NT2/D1 (cell line): ENCODE data around the gene BEX2.

Source experiments
- SUZ12 ChIP-seq: IDR thresholded peaks from 2 replicates; pipeline ENCODE4 v1.6.1; 2011; ENCODE audit not compliant: insufficient read length, insufficient read depth; ENCODE audit errors: extremely low read depth
- YY1 ChIP-seq: IDR thresholded peaks from 2 replicates; pipeline ENCODE4 v1.6.1; 2011; ENCODE audit not compliant: insufficient read length, insufficient read depth
- ZNF274 ChIP-seq: IDR thresholded peaks from 2 replicates; pipeline ENCODE4 v1.6.1; 2011; ENCODE audit warnings: mild to moderate bottlenecking, low read depth, low read length

DNA sequence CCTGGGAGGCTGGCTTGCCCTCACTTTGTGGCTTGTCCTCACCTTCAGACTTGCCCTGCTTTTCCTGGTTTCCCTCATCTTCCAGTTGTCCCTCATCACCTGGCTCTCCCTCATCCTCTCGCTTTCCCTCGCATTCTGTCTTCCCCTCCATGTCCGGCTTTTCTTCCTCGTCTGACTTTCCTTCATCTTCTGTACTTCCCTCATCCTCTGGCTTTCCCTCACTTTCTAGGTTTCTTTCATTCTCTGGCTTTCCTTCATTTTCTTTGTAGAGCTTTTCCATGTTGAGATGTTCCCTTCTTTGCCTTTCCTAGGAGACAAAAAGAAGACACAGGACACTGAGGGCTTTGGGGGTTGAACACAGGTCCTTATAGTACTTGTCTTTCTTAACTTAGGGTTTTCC lies 36.5 kb downstream of the BEX2 start:
- TF ChIP-seq ZNF274: no peak
- no peak for TF ChIP-seq YY1
- no peak for TF ChIP-seq SUZ12
